Endodermal cell (in vitro differentiated cells): ENCODE results near the gene NPVF. TPM values are rescaled to one million over a fixed set of nuclear protein-coding genes. Genes with fewer than 3 reads are reported as not detected.

Source experiments
- DNase-seq: peaks from one replicate; pipeline ENCODE4 v3.0.0-alpha.2; 2017
- H3K27ac ChIP-seq: 2 replicates; pipeline ENCODE4 v1.5.1; 2013; ENCODE audit warnings: mild to moderate bottlenecking, low read depth, low read length, moderate library complexity
- H3K27me3 ChIP-seq: 2 replicates; pipeline ENCODE4 v1.6.1; 2013; ENCODE audit warnings: mild to moderate bottlenecking, low read length, moderate library complexity; ENCODE audit not compliant: insufficient read depth, control insufficient read depth, poor library complexity, severe bottlenecking
- H3K36me3 ChIP-seq: 2 replicates; pipeline ENCODE4 v1.7.0; 2013; ENCODE audit warnings: mild to moderate bottlenecking, low read length, moderate library complexity; ENCODE audit not compliant: control insufficient read depth, insufficient read depth
- H3K4me1 ChIP-seq: one replicate; pipeline ENCODE4 v1.7.0; 2013; ENCODE audit warnings: low read length; ENCODE audit not compliant: control insufficient read depth, insufficient read depth
- H3K4me3 ChIP-seq: 2 replicates; pipeline ENCODE4 v1.5.1; 2013; ENCODE audit warnings: mild to moderate bottlenecking, low read length, moderate library complexity
- H3K9ac ChIP-seq: 2 replicates; pipeline ENCODE4 v1.6.1; 2013; ENCODE audit warnings: mild to moderate bottlenecking, low read length, moderate library complexity; ENCODE audit not compliant: poor library complexity, severe bottlenecking; ENCODE audit errors: extremely low read depth
- H3K9me3 ChIP-seq: 2 replicates; pipeline ENCODE4 v1.6.1; 2013; ENCODE audit warnings: mild to moderate bottlenecking, low read length, moderate library complexity; ENCODE audit not compliant: control insufficient read depth
- H3K27ac Mint-ChIP-seq: 2 replicates; pipeline ENCODE4 v1.8.0; 2020; ENCODE audit warnings: mixed read lengths
- H3K27me3 Mint-ChIP-seq: 2 replicates; pipeline ENCODE4 v1.8.0; 2021; ENCODE audit warnings: mild to moderate bottlenecking, mixed read lengths; ENCODE audit not compliant: insufficient read depth
- H3K36me3 Mint-ChIP-seq: 2 replicates; pipeline ENCODE4 v1.8.0; 2020; ENCODE audit warnings: low read depth, mixed read lengths
- H3K4me1 Mint-ChIP-seq: 2 replicates; pipeline ENCODE4 v1.8.0; 2020; ENCODE audit warnings: mixed read lengths
- H3K4me3 Mint-ChIP-seq: 2 replicates; pipeline ENCODE4 v1.8.0; 2020; ENCODE audit warnings: mild to moderate bottlenecking, moderate library complexity, mixed read lengths
- H3K9me3 Mint-ChIP-seq: 2 replicates; pipeline ENCODE4 v1.8.0; 2020; ENCODE audit warnings: mild to moderate bottlenecking, mixed read lengths
- CTCF ChIP-seq: fragments of 200-600 bp; sonication (generic); conservative IDR thresholded peaks from 2 replicates; pipeline ENCODE4 v1.5.0; 2021; ENCODE audit warnings: antibody characterized with exemption, mild to moderate bottlenecking
- WGBS, 2 experiments: methylation state at CpG; one replicate each; pipeline versions ENCODE4 v1.1.5 to v1.1.7; 2013; ENCODE audit warnings: missing lambda C conversion rate in 2 of 2, mixed read lengths in 1 of 2; ENCODE audit not compliant: insufficient coverage in 1 of 2, insufficient read length in 1 of 2; 5-methylcytosine and 5-hydroxymethylcytosine counted together
- total RNA-seq, 2 donors: library from RNA; stranded (reverse); fragmentation: NEBNext Ultra II Directional in 1 of 2; extraction: Animal tissue kit (Norgen Biotek cat#: 25700) in 1 of 2; gene quantifications; 2 replicates in 1 of 2; 3 replicates in 1 of 2; pipeline ENCODE4 v1.2.1, GENCODE V29; 2021

Gene NPVF
- total RNA-seq, 2 donors from 2014 or later, result not detected

DNA sequence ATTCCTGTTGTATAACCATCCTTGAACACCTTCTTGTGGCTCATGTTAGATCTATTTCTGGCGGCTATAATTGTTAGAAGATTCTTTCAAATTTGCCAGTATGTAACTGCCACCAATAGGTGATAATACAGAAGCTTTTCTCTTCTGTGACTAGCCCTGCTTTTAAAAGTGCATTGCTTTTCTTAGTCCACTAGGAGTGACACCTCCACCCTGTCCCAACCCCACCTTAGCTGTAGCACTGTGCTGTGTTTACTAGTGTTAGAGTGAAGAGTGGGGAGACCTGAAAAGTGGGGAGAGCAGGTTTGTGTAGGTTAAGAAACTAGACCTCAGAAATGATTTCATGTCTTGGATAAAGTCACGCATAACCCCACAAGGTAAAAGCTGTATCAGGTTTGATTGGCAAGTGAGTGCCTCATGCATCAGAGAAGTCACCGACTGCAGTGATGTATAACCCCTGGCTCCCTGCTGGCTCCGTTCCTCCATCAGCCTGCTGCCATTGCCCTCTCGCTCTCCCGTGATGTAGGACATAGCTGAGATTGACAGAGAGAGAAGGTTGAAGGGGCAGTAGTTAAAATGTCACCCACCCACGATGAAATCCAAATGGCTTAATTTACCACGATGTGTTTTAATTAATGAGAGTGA is 12.5 kb downstream of the NPVF start:
- no peak overlapping the region for H3K9ac ChIP-seq
- Mint-ChIP-seq H3K9me3 (peaks cover 6% of the 10 kb centered on the region), H3K4me3 (no peak overlapping the region), H3K27me3 (peaks cover 5% of the 10 kb centered on the region), H3K4me1 (no peaks in the 10 kb centered on the region), H3K36me3 (no peaks in the 10 kb centered on the region), H3K27ac (no peak overlapping the region)
- no peaks in the 10 kb centered on the region for H3K9me3 ChIP-seq
- no peaks in the 10 kb centered on the region for H3K4me1 ChIP-seq
- DNase-seq, result peak; percentile 54
- H3K4me3 ChIP-seq, result no peak overlapping the region
- no peaks in the 10 kb centered on the region for H3K36me3 ChIP-seq
- no peaks in the 10 kb centered on the region for H3K27me3 ChIP-seq
- peak; percentile 47 for TF ChIP-seq CTCF
- WGBS, 2 experiments, result 74 to 85% methylated on average over 7 to 8 of the region's 8 CpGs
- no peak overlapping the region for H3K27ac ChIP-seq

DNA sequence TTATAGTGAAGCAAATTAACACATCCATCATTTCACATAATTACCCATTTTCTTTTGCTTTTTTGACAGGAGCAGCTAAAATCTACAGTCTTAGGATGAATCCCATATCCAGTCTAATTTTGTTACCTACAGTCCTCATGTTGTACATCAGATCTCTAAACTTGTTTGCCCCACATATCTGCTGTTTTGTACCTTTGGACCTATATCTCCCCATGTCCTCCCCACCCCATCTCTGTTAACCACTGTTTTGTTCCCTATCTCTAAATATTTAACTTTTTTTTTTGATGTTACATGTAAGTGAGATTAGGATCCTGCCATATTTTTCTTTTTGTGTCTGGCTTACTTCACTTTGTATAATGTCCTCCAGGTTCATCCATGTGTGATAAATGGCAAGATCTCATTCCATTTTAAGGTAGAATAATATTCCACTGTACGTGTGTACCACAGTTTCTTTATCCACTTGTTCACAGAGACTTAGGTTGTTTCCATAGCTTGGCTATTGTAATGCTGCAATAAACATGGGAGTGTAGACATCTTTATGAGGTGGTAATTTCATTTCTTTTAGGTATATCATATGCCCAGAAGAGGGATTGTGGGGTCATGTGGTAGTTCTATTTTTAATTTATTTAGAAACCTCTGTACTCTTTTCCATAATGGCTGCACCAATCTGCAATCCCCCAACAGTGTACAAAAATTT is 19.6 kb downstream of the NPVF start:
- Mint-ChIP-seq H3K9me3 (peaks cover 17% of the 10 kb centered on the region), H3K4me3 (no peak overlapping the region), H3K27me3 (peaks cover 12% of the 10 kb centered on the region), H3K36me3 (no peaks in the 10 kb centered on the region), H3K27ac (no peak overlapping the region), H3K4me1 (no peaks in the 10 kb centered on the region)
- no peak for DNase-seq
- Histone ChIP-seq H3K9me3 (no peaks in the 10 kb centered on the region), H3K27ac (no peak overlapping the region), H3K9ac (no peak overlapping the region), H3K4me1 (no peaks in the 10 kb centered on the region), H3K27me3 (no peaks in the 10 kb centered on the region), H3K4me3 (no peak overlapping the region), H3K36me3 (no peaks in the 10 kb centered on the region)
- 81% methylated on average over 1 of the region's 1 CpG; no CpG with 5 or more reads in 1 of the 2 experiments for WGBS, 2 experiments
- no peak for TF ChIP-seq CTCF

- Mint-ChIP-seq H3K4me1 (no peaks in the 10 kb centered on the region), H3K4me3 (no peak overlapping the region), H3K27ac (no peak overlapping the region), H3K27me3 (peaks cover 12% of the 10 kb centered on the region), H3K9me3 (peaks cover 17% of the 10 kb centered on the region), H3K36me3 (no peaks in the 10 kb centered on the region)
- Histone ChIP-seq H3K9me3 (no peaks in the 10 kb centered on the region), H3K36me3 (no peaks in the 10 kb centered on the region), H3K4me1 (no peaks in the 10 kb centered on the region), H3K9ac (no peak overlapping the region), H3K27ac (no peak overlapping the region), H3K4me3 (no peak overlapping the region), H3K27me3 (no peaks in the 10 kb centered on the region)
- 93 to 94% methylated on average over 2 to 3 of the region's 3 CpGs for WGBS, 2 experiments
- TF ChIP-seq CTCF, result no peak
- DNase-seq, result no peak
Observed at GRCh38 chr7:25207887-25208286, 20.4 kb downstream of the NPVF start.
